Measurements from ENCODE around the gene IGSF21. TPM values are rescaled to one million over a fixed set of nuclear protein-coding genes. Genes with fewer than 3 reads are reported as not detected.

Gene IGSF21
- total and polyA plus RNA-seq, 2 donors (not counting 3 experiments of a cell fraction or from before 2014, with no cell fraction given), result not detected

GRCh38 chr1:18328803-18329202 lies 221.2 kb downstream of the IGSF21 start:
- Histone ChIP-seq H3K27ac (ENCODE audit: insufficient read depth, low read depth, low read length) (no peak overlapping the region), H3K9ac (replicated peaks; ENCODE audit: extremely low read depth, insufficient read depth, low read length) (no peak overlapping the region), H3K36me3 (ENCODE audit: control insufficient read depth in 2 of 2, extremely low read depth in 1 of 2, insufficient read depth in 2 of 2, low read length in 2 of 2) (no peaks in the 10 kb centered on the region), H3K79me2 (ENCODE audit: control insufficient read depth, insufficient read depth, low read length) (no peaks in the 10 kb centered on the region), H2AFZ (ENCODE audit: low read depth, low read length) (no peak overlapping the region), H4K20me1 (replicated peaks; ENCODE audit: control insufficient read depth, extremely low read depth, insufficient read depth, low read length) (no peaks in the 10 kb centered on the region), H3K9me1 (replicated peaks; ENCODE audit: control insufficient read depth, extremely low read depth, insufficient read depth, low read length) (no peaks in the 10 kb centered on the region), H3K27me3 (ENCODE audit: control insufficient read depth in 2 of 2, insufficient read depth in 2 of 2, low read length in 2 of 2) (no peaks in the 10 kb centered on the region), H3K4me3 (replicated peaks in 1 of 3; ENCODE audit: insufficient read depth in 1 of 3, low read depth in 1 of 3, low read length in 3 of 3) (no peak overlapping the region), H3K4me1 (ENCODE audit: control insufficient read depth, extremely low read depth, insufficient read depth, low read length) (no peaks in the 10 kb centered on the region), H3K9me3 (replicated peaks; ENCODE audit: control insufficient read depth, insufficient read depth, low read length) (no peaks in the 10 kb centered on the region), H3K4me2 (ENCODE audit: insufficient read depth, low read length) (no peak overlapping the region)
- intact Hi-C loops (cut with micrococcal nuclease), result no loop called here
- DNase-seq (ENCODE audit: low read depth, low spot score), result no peak
- ChIA-PET CTCF (no interaction called here), POLR2A (no interaction called here)
- TF ChIP-seq EZH2 (IDR thresholded peaks at IDR 0.05; ENCODE audit: borderline replicate concordance, low read depth, low read length, severe bottlenecking) (no peak), POLR2A (IDR thresholded peaks at IDR 0.05; ENCODE audit: low read depth, low read length) (no peak), JUN (IDR thresholded peaks at IDR 0.05; ENCODE audit: borderline replicate concordance, insufficient read depth, insufficient read length, low read depth) (no peak), CTCF (IDR thresholded peaks at IDR 0.05; ENCODE audit: extremely low read depth in 1 of 2, insufficient read depth in 1 of 2, low read depth in 1 of 2, low read length in 2 of 2) (no peak), GATA2 (IDR thresholded peaks at IDR 0.05; ENCODE audit: insufficient read depth, insufficient read length, low read depth, low read length) (no peak), MYC (IDR thresholded peaks at IDR 0.05; ENCODE audit: low read depth, low read length) (no peak), POLR2AphosphoS5 (IDR thresholded peaks at IDR 0.05; ENCODE audit: insufficient read depth, low read depth, low read length) (no peak), MAX (IDR thresholded peaks at IDR 0.05; ENCODE audit: insufficient read depth, insufficient read length) (no peak)
- no TSS peak for BruUV-seq (replicated peaks)
- dilution Hi-C loops (cut with MboI; ENCODE audit: extremely low pct_ligation_motif_present, low sequenced_read_pairs), result no loop called here
- FAIRE-seq, result no peak
